GM19035 (cell line): ENCODE data around the gene RXRA.

Experiments used
- ATAC-seq: cut with Tn5 transposase; IDR thresholded peaks from one replicate; pipeline ENCODE4 v1.9.1; 2021; ENCODE audit not compliant: unreplicated experiment

The RXRA gene

GRCh38 chr9:134460206-134460605 lies 134.0 kb downstream of the RXRA start:
- no peak for ATAC-seq

GRCh38 chr9:134460896-134461295 lies 134.6 kb downstream of the RXRA start:
- no peak for ATAC-seq

GRCh38 chr9:134461426-134461982 lies 135.2 kb downstream of the RXRA start:
- no peak for ATAC-seq

- ATAC-seq, result no peak
Measured at GRCh38 chr9:134462318-134462717, 136.1 kb downstream of the RXRA start.

GRCh38 chr9:134463280-134463679 lies 137.0 kb downstream of the RXRA start:
- ATAC-seq, result no peak

GRCh38 chr9:134466869-134467616 lies 140.8 kb downstream of the RXRA start:
- ATAC-seq, result no peak

GRCh38 chr9:134468358-134468757 lies 142.1 kb downstream of the RXRA start:
- ATAC-seq, result no peak

- ATAC-seq, result no peak
Measured at GRCh38 chr9:134469041-134469875, 143.0 kb downstream of the RXRA start.

- ATAC-seq, result no peak
Measured at GRCh38 chr9:134472256-134472655, 146.0 kb downstream of the RXRA start.

- no peak for ATAC-seq
Measured at GRCh38 chr9:134473141-134474054, 147.1 kb downstream of the RXRA start.

GRCh38 chr9:134474055-134474370 lies 147.8 kb downstream of the RXRA start:
- no peak for ATAC-seq

GRCh38 chr9:134475011-134475790 lies 148.9 kb downstream of the RXRA start:
- no peak for ATAC-seq

GRCh38 chr9:134476272-134476941 lies 150.2 kb downstream of the RXRA start:
- ATAC-seq, result no peak

GRCh38 chr9:134476942-134477335 lies 150.7 kb downstream of the RXRA start:
- ATAC-seq, result no peak

- no peak for ATAC-seq
Measured at GRCh38 chr9:134477342-134477925, 151.2 kb downstream of the RXRA start.

GRCh38 chr9:134477927-134478326 lies 151.7 kb downstream of the RXRA start:
- no peak for ATAC-seq

- ATAC-seq, result no peak
Measured at GRCh38 chr9:134481762-134482161, 155.5 kb downstream of the RXRA start.

GRCh38 chr9:134482226-134482625 lies 156.0 kb downstream of the RXRA start:
- ATAC-seq, result no peak
